ENCODE data around the gene HIVEP3. TPM values are rescaled to one million over a fixed set of nuclear protein-coding genes. Genes with fewer than 3 reads are reported as not detected.

HIVEP3 gene
- polyA plus RNA-seq, 1 of the 3 experiments (the other 2 are of a cell fraction) = 6.4 TPM

GRCh38 chr1:41842993-41843755 lies 75.5 kb downstream of the HIVEP3 start (continued):
- TF ChIP-seq IRF3 (IDR thresholded peaks at IDR 0.05; ENCODE audit: low read depth, low read length) (no peak), REST (IDR thresholded peaks at IDR 0.05; ENCODE audit: low read depth, low read length) (no peak)

GRCh38 chr1:41842326-41842725 lies 76.4 kb downstream of the HIVEP3 start:
- peak; percentile 22 for DNase-seq
- H3K9ac ChIP-seq = no peak overlapping the region
- 68% methylated on average over 2 of the region's 2 CpGs for WGBS (ENCODE audit: low lambda C conversion rate)

More at GRCh38 chr1:41842326-41842725, 76.4 kb downstream of the HIVEP3 start:
- no peaks in the 10 kb centered on the region for H3K9me3 ChIP-seq
- peaks cover 20 to 29% of the 10 kb centered on the region in 2 experiments; a peak in 3 of 4 replicates for H3K4me1 ChIP-seq (ENCODE audit: control insufficient read depth in 1 of 2, insufficient read depth in 2 of 2, low read depth in 1 of 2, low read length in 1 of 2)
- no peaks in the 10 kb centered on the region for H3K27me3 ChIP-seq (ENCODE audit: insufficient read depth)
- H3K27ac ChIP-seq (ENCODE audit: low read depth in 2 of 2, low read length in 1 of 2) = 0 out of 4 replicates have a peak overlapping the region, but pooled peaks of 1 of the 2 experiments have one; percentile 56
- no peaks in the 10 kb centered on the region for H3K36me3 ChIP-seq (replicated peaks in 1 of 2; ENCODE audit: control insufficient read depth in 1 of 2, insufficient read depth in 2 of 2, low read length in 1 of 2)
- CTCF ChIA-PET = no interaction called here
- H3K9me2 ChIP-seq = no peaks in the 10 kb centered on the region
- H3K4me3 ChIP-seq (ENCODE audit: low read depth in 2 of 2, low read length in 1 of 2) = no peak overlapping the region
- H3F3A ChIP-seq (replicated peaks; ENCODE audit: insufficient read depth) = peaks cover 25% of the 10 kb centered on the region
- no peaks in the 10 kb centered on the region for H4K20me1 ChIP-seq (ENCODE audit: insufficient read depth)
- POLR2A ChIA-PET = no interaction called here
- H2AFZ ChIP-seq (ENCODE audit: low read depth) = no peak overlapping the region
- peak overlapping the region; percentile 49 for H3K4me2 ChIP-seq
- 0 out of 2 replicates have a peak, but pooled peaks cover 4% of the 10 kb centered on the region for H3K79me2 ChIP-seq (ENCODE audit: insufficient read depth)
- TF ChIP-seq GABPA (IDR thresholded peaks at IDR 0.05; ENCODE audit: low read depth) (no peak), SMC3 (IDR thresholded peaks at IDR 0.05; ENCODE audit: low read depth, low read length) (no peak), CHD2 (IDR thresholded peaks at IDR 0.05; ENCODE audit: low read length, partially characterized antibody) (no peak), ZBTB33 (IDR thresholded peaks at IDR 0.05; ENCODE audit: borderline replicate concordance, low read depth) (no peak), SIN3A (IDR thresholded peaks at IDR 0.05; ENCODE audit: borderline replicate concordance, low read depth, low read length) (no peak)
